IMR-90 (cell line): ENCODE results near the gene DHX9.

Experiments used
- BHLHE40 ChIP-seq: fragments of 150-350 bp; IDR thresholded peaks from 2 replicates; pipeline ENCODE4 v1.6.1; 2016; ENCODE audit warnings: mild to moderate bottlenecking, low read depth, low read length
- CEBPB ChIP-seq: IDR thresholded peaks from 2 replicates; pipeline ENCODE4 v1.6.1; 2012; ENCODE audit warnings: low read depth, low read length, improper control_type of control experiment
- CTCF ChIP-seq: conservative IDR thresholded peaks from 2 replicates; pipeline ENCODE4 v1.5.1; 2012; ENCODE audit warnings: mild to moderate bottlenecking, low read depth, low read length, improper control_type of control experiment
- ELK1 ChIP-seq: fragments of 150-350 bp; IDR thresholded peaks from 2 replicates; pipeline ENCODE4 v1.6.1; 2016; ENCODE audit warnings: low read depth, mild to moderate bottlenecking, low read length, moderate library complexity, borderline replicate concordance
- MAZ ChIP-seq: IDR thresholded peaks from 2 replicates; pipeline ENCODE4 v1.6.1; 2012; ENCODE audit warnings: low read depth, mild to moderate bottlenecking, low read length, improper control_type of control experiment, moderate library complexity, borderline replicate concordance
- MXI1 ChIP-seq: IDR thresholded peaks from 2 replicates; pipeline ENCODE4 v1.6.1; 2012; ENCODE audit warnings: low read depth, mild to moderate bottlenecking, low read length, moderate library complexity, borderline replicate concordance
- POLR2A ChIP-seq: IDR thresholded peaks from 2 replicates; pipeline ENCODE4 v1.6.1; 2012; ENCODE audit warnings: mild to moderate bottlenecking, low read depth, low read length
- RAD21 ChIP-seq: IDR thresholded peaks from 2 replicates; pipeline ENCODE4 v1.6.1; 2012; ENCODE audit warnings: low read length, improper control_type of control experiment
- RFX5 ChIP-seq: IDR thresholded peaks from 2 replicates; pipeline ENCODE4 v1.8.0; 2012; ENCODE audit warnings: low read depth, mild to moderate bottlenecking, low read length, moderate library complexity
- SMC3 ChIP-seq: fragments of 150-350 bp; IDR thresholded peaks from 2 replicates; pipeline ENCODE4 v1.6.1; 2016; ENCODE audit warnings: low read depth, mild to moderate bottlenecking, antibody characterized with exemption, low read length, moderate library complexity
- USF2 ChIP-seq: fragments of 150-350 bp; IDR thresholded peaks from 2 replicates; pipeline ENCODE4 v1.6.1; 2017; ENCODE audit warnings: mild to moderate bottlenecking, antibody characterized with exemption, low read length, low read depth

GRCh38 chr1:182917378-182917777, 78.2 kb downstream of the DHX9 start:
- TF ChIP-seq CEBPB (no peak), CTCF (no peak), USF2 (no peak), POLR2A (no peak), ELK1 (no peak), MAZ (no peak), RFX5 (no peak), MXI1 (no peak), BHLHE40 (no peak), RAD21 (no peak), SMC3 (no peak)
